Nephron progenitor cell (in vitro differentiated cells): Measurements from ENCODE around the gene HAUS5.
A peak's percentile ranks its signal among the peaks of the same experiment; 100 is the strongest.

ENCODE experiments used
- DNase-seq: peaks from one replicate; pipeline ENCODE4 v3.0.0; 2021
- H3K27ac Mint-ChIP-seq: 2 replicates; pipeline ENCODE4 v1.8.0; 2021; ENCODE audit warnings: mild to moderate bottlenecking, moderate library complexity, mixed read lengths
- H3K27me3 Mint-ChIP-seq: 2 replicates; pipeline ENCODE4 v1.8.0; 2021; ENCODE audit warnings: mild to moderate bottlenecking, low read depth, mixed read lengths; ENCODE audit not compliant: poor library complexity
- H3K36me3 Mint-ChIP-seq: 2 replicates; pipeline ENCODE4 v1.8.0; 2021; ENCODE audit warnings: low read depth, mixed read lengths
- H3K4me1 Mint-ChIP-seq: 2 replicates; pipeline ENCODE4 v1.8.0; 2021; ENCODE audit warnings: mixed read lengths
- H3K4me3 Mint-ChIP-seq: 2 replicates; pipeline ENCODE4 v1.8.0; 2021; ENCODE audit warnings: mild to moderate bottlenecking, moderate library complexity, mixed read lengths
- H3K9me3 Mint-ChIP-seq: 2 replicates; pipeline ENCODE4 v1.8.0; 2021; ENCODE audit warnings: mild to moderate bottlenecking, moderate library complexity, mixed read lengths
- TF ChIP-seq, protein P1 (sequence below): fragments of 200-600 bp; sonication (generic); IDR thresholded peaks from 2 replicates; pipeline ENCODE4 v1.5.0; 2021; ENCODE audit warnings: antibody characterized with exemption

Gene HAUS5

GRCh38 chr19:35612559-35613321, at the start of gene HAUS5:
TSS of gene HAUS5 (plus strand) at chr19:35612735. CDS start at chr19:35612795, 60 bp downstream.
- no peaks in the 10 kb centered on the region for H3K4me1 Mint-ChIP-seq
- peak; percentile 97 for DNase-seq
- H3K9me3 Mint-ChIP-seq: peaks cover 10% of the 10 kb centered on the region
- TF ChIP-seq, protein P1, sequence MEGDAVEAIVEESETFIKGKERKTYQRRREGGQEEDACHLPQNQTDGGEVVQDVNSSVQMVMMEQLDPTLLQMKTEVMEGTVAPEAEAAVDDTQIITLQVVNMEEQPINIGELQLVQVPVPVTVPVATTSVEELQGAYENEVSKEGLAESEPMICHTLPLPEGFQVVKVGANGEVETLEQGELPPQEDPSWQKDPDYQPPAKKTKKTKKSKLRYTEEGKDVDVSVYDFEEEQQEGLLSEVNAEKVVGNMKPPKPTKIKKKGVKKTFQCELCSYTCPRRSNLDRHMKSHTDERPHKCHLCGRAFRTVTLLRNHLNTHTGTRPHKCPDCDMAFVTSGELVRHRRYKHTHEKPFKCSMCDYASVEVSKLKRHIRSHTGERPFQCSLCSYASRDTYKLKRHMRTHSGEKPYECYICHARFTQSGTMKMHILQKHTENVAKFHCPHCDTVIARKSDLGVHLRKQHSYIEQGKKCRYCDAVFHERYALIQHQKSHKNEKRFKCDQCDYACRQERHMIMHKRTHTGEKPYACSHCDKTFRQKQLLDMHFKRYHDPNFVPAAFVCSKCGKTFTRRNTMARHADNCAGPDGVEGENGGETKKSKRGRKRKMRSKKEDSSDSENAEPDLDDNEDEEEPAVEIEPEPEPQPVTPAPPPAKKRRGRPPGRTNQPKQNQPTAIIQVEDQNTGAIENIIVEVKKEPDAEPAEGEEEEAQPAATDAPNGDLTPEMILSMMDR: no peak
- peak within 1 kb of the TSS; percentile 84 for H3K4me3 Mint-ChIP-seq
- peaks cover 18% of the 10 kb centered on the region for H3K36me3 Mint-ChIP-seq
- peaks cover 18% of the 10 kb centered on the region for H3K27me3 Mint-ChIP-seq
- no peak within 1 kb of the TSS for H3K27ac Mint-ChIP-seq

- no peaks in the 10 kb centered on the region for H3K9me3 Mint-ChIP-seq
- DNase-seq: no peak
These were observed 49.8 kb upstream of the HAUS5 start for GRCh38 chr19:35562776-35563175.

GRCh38 chr19:35563207-35563829, 49.2 kb upstream of the HAUS5 start, which contains the start of gene ATP4A:
TSS of gene ATP4A (minus strand) at chr19:35563658. CDS start at chr19:35563629, 29 bp downstream.
- H3K27ac Mint-ChIP-seq: no peak within 1 kb of the TSS
- peaks cover 7% of the 10 kb centered on the region for H3K4me1 Mint-ChIP-seq
- no peaks in the 10 kb centered on the region for H3K36me3 Mint-ChIP-seq
- peaks cover 74% of the 10 kb centered on the region for H3K27me3 Mint-ChIP-seq
- no peak for DNase-seq
- H3K4me3 Mint-ChIP-seq: no peak within 1 kb of the TSS
- H3K9me3 Mint-ChIP-seq: no peaks in the 10 kb centered on the region
- TF ChIP-seq, protein P1: no peak

More at GRCh38 chr19:35562776-35563175, 49.8 kb upstream of the HAUS5 start:
- Mint-ChIP-seq H3K27me3 (peaks cover 77% of the 10 kb centered on the region), H3K36me3 (no peaks in the 10 kb centered on the region), H3K4me3 (no peak overlapping the region), H3K4me1 (peaks cover 7% of the 10 kb centered on the region), H3K27ac (no peak overlapping the region)
- TF ChIP-seq, protein P1: no peak

DNA sequence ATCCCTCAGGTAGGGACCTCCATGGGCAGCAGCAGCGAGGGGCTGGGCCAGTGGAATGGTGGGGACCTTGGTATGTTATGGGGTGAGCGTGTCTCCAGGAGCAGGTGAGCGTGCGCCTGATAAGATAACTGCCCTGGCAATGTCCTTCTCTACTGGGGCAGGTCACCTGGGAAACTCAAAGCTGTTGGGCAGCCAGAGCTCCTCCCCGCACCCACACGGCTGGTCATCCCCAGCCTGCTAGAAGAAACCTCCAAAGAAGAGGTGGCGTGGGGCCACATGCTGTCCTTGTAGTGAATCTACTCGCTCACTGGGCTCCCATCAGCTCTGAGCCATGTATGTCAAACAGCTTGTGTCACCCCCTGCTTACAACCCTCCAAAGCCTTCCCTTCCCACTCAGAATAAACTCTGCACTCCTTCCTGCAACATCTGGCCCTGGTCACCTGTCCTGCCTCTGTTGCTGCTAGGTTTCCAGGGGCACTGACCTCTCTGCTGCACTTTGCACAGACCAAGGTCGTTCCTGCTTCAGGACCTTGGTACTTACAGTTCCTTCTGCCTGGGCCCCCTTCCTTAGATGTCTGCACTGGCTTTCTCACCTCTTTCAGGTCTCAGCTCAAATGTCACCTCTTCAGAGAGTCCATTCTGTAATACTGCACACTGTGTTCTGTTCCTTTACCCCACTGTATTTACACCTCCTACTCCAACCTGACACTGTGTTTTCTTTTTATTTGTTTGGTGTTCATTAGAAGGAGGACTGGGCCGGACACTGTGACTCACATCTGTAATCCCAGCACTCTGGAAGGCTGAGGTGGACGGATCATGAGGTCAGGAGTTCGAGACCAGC, 47.3 kb upstream of the HAUS5 start:
- no peak for DNase-seq
- no peak overlapping the region for H3K4me3 Mint-ChIP-seq
- H3K27ac Mint-ChIP-seq: no peak overlapping the region
- no peaks in the 10 kb centered on the region for H3K9me3 Mint-ChIP-seq
- peaks cover 59% of the 10 kb centered on the region for H3K27me3 Mint-ChIP-seq
- peaks cover 7% of the 10 kb centered on the region for H3K4me1 Mint-ChIP-seq
- TF ChIP-seq, protein P1: no peak
- H3K36me3 Mint-ChIP-seq: no peaks in the 10 kb centered on the region

- TF ChIP-seq, protein P1: no peak
- Mint-ChIP-seq H3K27me3 (peaks cover 57% of the 10 kb centered on the region), H3K9me3 (no peaks in the 10 kb centered on the region), H3K4me3 (no peak overlapping the region), H3K27ac (no peak overlapping the region), H3K4me1 (peaks cover 7% of the 10 kb centered on the region), H3K36me3 (no peaks in the 10 kb centered on the region)
- DNase-seq: no peak
These were observed 45.8 kb upstream of the HAUS5 start for GRCh38 chr19:35566738-35567137.
